Measurements from ENCODE around the gene SCP2D1.
"Not testable (repeated sequence)": the region's sequence is repeated elsewhere in the genome, so short reads cannot be mapped to it uniquely, and the experiment has no call there.

SCP2D1 gene

DNA sequence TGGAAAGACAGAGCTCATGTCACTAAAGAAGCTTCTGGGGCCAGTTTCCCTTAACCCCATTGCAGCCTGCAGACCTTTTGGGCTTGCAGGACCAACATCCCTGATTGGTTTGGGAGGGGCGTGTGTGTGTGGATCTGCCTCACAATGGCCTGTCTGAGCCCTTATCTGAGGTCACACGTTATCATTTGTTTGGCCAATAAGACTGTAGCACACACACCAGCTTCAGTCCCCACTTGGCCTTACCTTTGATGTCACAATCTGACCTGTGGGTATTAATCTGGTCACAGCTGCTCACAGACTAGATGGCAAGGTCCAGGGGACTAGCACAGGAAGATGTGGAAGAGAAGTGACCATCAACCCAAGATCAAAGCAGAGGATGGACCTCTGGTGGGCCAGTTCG is at the start of gene SCP2D1:
TSS of gene SCP2D1 (plus strand) at position 301 of the 400 bp plus-strand sequence. CDS start at position 334, 33 bp downstream.
- DNase-seq = no peak

DNA sequence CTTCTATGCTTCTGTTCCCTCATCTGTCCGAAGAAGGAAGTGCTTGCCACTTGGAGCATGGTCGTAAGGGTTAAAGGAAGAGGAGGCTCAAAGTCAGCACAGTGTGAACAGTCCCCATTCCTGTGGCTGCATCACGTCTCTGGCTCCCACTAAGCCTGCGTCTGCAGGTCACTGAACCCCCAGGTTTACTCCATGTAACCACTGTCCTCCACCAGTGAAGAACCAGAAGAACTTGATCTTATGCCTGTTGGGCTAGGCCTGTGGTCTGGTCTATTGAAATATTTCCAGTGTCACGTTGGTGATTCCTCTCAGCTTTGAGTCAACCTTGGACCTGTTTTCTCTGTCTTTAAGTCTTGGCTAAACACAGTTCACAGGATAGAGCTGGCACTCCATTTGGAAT is 45.9 kb upstream of the SCP2D1 start:
- no peak for DNase-seq

DNA sequence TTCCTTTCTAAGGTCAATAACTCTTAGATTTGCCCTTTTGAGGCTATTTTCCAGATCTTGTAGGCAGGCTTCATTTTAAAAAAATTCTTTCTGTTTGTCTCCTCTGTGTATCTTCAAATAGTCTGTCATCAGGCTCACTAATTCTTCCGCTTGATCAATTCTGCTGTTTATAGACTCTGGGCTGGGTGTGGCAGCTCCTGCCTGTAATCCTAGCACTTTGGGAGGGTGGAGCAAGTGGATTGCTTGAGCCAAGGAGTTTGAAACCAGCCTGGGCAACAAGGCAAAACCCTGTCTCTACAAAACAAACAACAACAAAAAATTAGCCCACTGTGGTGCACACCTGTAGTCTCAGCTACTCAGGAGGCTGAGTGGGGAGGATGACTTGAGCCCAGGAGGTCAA is 40.0 kb upstream of the SCP2D1 start:
- DNase-seq = no peak

DNA sequence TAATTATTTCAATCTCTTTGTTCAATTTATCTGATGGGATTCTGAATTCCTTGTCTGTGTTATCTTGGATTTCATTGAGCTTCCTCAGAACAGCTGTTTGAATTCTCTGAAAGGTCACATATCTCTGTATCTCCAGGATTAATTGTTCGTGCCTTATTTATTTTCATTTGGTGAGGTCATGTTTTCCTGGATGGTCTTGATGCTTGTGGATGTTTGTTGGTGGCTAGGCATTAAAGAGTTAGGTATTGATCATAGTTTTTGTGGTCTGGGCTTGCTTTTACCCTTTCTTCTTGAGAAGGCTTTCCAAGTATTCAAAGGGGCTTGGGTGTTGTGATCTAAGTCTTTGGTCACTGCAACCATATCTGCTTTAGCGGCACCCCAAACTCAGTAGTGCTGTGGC is 39.4 kb upstream of the SCP2D1 start:
- no peak for DNase-seq

DNA sequence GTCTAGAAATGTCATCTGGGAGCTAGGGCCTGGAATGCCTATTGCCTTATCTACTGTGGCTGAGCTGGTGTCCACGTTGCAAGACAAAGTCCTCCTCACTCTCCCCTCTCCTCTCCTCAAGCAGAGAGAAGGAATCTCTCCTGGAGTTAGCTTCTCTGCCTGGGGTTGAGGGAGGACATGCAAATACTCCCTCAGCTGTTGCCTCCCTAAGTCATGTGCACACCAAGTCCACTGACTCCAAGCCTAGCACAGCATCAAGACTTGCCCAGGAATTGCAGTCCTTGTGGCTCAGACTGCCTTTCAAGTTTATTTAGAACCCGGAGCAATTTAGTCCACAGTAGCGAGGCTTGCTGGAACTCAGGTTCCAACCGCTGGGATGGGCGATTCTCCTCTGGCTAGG is 38.0 kb upstream of the SCP2D1 start:
- DNase-seq = no peak

DNA sequence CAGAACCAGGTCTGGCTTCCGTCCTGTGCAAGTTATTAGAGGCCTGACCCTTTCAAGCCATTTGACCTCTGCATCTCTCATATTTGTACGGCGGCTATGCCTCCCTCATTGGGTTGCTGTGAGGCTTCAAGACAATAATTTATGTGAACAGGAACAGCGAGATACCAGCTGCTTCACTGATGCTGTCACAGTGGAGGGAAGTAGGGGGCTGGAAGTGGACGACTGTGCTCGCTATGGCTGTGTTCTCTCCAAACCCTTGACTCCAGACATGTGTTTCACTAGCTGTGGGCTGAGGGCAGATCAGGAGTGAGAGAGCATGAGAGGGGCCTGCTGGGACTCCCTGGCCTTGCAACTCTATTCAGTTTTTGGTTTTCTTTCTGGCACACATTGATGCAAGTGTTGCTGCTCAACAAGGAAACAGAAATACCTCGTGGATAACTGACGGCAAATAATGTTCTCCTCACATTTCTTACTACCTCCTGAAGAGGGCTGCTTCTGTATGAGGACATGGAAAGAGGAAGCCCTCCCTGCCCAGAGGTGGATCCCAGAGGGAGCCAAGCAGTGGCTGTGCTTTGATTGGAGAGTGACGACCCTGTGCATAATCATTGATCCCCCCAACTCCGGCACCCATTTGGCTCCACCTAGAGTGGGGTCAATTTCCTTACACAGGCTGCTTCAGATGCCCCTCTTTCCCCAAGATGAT is 34.7 kb upstream of the SCP2D1 start:
- DNase-seq = no peak

DNA sequence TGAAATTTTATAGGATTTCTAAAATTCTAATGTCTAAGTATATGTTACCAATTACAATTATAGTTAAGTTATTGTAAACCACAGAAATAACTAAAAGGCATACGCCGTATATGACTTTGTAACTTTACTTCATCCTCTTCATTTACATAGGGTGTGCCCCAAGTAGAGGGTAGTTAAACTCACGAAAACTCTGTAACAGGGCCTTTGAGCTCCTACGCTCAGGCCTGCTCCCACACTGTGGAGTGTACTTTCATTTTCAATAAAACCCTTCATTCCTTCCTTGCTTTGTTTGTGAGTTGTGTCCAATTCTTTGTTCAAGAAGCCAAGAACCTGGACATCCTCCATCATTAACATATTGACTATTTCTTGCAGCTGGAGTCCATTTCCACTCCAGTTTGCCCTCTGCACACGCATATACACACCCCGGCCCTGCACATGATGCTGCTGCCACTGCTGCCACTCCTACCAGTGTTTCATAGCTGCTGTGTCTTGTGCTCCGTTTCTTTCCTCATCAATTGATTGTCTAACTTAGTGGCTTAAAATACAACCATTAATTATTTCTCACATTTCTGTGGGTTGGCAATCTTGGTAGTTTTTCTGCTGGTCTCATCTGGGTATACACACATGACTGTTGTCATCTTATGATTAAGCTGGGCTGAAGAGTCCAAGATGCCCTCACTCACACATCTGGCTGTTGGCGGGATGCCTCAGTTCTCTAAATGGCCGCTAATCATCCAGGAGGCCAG is 33.0 kb upstream of the SCP2D1 start:
- DNase-seq = no peak

DNA sequence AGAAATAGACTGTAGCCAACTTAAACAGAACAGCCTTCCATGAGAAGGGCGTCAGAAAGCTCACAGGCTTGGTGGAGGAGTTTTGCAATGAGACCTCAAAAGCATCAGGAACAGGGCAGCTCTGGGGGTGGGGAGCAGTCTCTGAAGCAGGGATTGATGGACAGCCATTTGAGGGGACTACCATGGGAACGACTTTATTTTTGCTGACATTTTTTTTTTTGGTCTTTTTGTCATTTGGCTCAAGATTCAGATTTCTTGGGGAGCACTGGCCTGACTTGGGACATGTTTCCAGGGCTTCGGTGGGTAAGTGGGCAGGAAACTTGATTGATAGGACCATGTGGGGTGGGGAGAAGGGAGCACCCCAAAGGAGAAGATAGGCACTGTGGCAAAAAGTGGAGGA is 32.1 kb upstream of the SCP2D1 start:
- DNase-seq = no peak

DNA sequence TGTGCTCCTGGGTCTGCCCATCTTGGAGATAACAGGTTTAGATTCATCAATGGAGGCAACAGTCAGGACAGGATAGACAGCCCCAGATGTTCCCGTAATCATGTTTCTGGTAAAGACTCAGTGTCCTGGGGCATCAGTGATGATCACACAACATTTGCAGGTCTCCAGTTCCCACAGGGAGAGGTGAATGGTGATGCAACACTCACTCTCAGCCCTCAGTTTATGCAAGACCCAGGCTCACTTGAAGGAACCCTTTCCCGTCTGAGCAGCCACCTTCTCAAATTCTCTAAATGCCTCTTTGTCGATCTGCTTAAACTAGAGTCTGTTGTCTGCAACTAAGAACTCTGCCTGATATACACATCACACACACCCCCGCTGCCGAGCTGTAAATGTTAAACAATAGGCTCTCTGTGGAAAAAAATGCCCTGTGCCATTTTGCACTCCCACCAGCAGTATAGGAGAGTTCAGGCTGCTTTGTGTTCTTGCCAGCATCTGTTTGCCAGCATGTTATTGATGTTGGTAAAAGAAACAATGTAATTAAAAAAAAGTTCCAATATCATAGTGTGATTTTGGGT is 30.1 kb upstream of the SCP2D1 start:
- DNase-seq = no peak

DNA sequence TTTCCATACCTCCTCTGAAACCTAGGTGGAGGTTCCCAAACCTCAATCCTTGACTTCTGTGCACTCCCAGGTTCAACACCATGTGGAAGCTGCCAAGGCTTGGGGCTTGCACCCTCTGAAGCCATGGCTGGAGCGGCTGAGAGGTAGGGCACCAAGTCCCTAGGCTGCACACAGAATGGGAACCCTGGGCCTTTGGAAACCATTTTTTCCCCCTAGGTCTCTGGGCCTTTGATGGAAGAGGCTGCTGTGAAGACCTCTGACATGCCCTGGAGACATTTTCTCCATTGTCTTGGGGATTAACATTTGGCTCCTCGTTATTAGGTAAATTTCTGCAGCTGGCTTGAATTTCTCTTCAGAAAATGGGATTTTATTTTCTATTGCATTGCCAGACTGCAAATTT is 26.5 kb upstream of the SCP2D1 start:
- not testable (repeated sequence) for DNase-seq

DNA sequence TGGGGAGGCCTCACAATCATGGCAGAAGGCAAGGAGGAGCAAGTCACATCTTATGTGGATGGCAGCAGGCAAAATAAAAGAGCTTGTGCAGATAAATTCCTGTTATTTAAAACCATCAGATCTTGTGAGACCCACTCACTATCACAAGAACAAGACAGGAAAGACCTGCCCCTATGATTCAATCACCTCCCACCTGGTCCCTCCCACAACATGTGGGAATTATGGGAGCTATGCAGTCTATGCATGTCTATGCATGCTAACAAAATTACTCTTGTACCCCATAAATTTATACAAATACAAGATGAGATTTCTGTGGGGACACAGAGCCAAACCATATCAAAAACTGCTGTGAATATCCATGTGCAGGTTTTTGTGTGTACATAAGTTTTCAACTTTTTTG is 25.6 kb upstream of the SCP2D1 start:
- no peak for DNase-seq

DNA sequence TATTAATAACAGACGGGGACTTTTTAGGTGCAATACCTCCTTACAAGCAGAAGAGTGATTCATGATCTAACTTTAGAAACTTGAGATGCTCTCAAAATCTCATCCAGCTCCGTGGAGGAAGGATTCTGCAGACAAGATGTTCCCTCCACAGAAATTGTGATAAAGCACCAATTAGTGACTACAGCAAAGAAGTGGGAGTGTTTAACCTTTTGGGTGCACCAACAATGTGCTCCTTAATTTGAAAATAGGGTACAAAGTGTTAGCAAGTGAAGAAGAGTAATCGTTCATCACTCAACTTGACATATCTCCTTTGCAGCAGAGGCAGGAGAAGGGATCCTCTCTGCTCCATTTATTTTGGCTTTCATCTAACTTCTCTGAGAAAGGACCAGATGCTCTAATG is 22.8 kb upstream of the SCP2D1 start:
- DNase-seq = no peak

DNA sequence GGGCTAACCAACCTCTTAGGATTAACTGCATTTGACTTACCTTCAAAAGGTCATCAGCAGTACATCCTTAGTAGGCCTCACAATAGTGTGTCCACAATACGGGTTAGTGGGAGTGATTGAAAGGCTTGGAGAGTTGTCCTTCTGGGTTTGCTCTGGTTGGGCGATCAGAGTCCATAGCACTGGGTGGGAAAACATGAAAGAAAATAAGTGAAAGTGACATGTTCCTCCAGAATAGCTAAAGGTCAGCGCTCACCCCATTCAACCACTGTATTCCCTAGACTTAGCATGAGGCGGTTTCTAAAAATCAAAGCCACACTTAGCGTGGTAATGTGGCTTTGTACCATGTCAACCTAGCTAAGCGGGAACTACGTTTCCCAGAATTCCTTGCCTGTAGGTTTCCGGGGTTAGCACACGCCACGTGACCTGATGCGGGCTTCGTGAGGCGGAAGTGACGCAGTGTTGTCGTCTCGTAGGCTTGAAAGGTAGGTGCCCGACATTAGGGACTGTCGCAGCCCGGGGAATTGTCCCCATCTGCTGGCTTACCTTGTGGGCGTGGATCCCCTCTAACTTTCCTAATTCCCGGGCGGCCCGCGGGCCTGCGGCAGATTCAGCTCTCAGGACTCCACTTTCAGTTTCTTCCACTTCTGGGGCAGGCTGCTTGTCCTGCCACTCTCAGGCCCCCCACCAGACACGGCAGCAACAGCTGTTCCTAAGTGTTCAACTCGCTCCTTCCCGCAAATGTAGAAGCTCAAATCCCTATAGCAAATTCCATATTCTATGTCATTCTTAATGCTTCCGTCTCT is 19.8 kb upstream of the SCP2D1 start:
- DNase-seq = peak; percentile 93

DNA sequence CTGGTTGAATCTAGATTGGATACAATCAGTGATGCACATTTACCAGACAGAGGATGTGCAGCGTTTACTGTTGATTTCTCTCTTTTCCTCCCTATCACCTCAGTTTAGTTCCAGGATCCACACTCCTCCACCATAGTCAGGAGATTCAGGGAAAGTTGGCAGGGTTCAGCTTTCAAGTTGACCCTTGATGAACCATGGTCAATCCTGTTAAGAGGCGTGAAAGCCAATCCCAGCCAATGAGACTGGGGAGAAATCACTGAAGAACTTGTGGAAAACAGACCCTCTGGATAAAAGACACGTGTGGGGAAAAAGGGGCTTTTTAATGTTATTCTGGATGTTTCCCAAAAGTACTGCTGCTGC is 19.2 kb upstream of the SCP2D1 start:
- no peak for DNase-seq

DNA sequence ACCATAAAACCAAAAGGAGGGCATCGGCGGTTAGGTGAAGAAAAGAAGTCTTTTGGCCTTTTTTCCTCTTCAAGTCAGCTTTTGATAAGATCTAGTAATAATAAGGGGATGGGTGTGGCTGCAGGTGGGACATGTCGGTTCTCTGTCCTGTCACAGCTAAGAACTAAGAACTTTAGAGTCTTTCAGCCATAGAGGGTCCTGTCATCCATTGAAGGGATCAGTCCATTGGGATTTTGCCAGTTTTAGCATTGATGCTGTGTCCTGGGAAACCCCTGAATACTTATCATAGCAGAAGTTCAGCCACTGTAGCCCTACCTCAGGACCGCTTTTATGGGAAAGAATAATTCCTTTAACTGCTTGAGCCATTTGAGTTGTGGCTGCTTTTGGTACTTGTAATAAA is 18.2 kb upstream of the SCP2D1 start:
- no peak for DNase-seq

DNA sequence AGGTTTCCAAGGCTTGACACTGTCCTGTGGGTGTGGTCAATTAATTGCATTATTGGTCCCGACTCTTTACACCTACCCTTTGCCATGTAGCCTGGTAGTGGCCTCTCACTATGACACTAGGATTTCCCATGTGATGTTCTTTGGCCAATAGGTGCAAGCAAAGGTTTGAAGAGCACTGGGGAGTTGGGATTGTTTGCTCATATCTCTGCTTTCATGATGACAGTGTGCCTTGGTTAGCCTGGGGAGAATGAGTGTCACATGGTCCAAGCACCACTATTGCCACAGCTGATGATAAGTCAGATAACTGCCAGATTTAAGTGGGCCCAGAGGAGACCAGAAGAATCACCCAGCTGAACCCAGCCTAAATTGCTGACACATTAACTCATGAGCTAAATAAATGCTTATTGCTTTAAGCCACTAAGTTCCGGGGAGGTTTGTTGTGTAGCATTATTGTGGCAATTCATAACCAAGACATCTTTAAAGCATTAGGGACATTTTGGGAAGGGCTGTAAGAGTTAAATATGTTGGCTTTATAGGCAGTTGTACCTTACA is 17.2 kb upstream of the SCP2D1 start:
- DNase-seq = no peak

DNA sequence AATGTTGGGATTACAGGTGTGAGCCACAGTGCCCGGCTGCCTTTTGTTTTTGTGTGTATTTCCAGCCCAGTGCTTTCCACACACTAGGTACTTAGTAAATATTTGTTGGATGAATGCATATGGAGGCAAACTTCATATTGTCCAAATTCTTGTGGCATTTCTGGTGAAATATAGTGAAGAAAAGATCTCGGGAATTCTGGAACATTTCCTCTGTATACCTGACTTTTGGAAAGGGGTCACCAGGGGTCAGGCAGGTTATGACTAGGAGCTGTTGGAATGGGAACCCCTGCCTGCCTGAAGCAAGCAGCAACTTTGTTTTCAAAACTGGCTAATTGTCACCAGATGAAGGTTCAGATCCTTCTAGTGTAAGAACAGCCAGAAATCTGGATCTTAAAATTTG is 12.1 kb upstream of the SCP2D1 start:
- no peak for DNase-seq

DNA sequence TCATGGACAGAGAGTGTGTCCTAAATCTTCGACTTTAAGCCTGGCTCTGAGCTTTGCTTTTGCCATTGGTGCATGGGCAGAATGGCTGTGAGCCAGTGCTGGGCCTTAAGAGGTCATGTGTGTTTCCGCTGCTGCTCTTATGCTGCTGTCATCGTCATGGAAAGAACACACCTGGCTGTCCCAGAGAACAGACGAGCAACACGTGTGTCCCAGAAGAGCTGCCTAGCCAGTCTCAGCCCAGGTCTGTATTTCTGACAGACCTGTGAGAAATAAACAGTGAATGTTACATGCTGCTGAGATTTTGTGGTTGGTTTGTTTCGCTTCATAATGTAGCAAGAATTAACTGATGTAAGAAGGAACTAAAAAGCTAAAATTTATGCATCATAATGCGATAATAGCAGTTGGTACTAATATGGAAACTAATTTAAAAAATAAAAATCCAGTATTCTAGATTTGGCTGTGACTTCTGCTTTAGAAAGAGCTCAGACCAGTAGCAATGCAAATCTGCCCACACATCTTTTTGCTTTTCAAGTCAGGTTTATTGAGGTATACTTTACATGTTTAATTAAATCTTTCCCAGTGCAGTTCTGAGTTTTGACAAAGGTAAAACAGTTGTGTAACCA is 11.5 kb upstream of the SCP2D1 start:
- DNase-seq = no peak

DNA sequence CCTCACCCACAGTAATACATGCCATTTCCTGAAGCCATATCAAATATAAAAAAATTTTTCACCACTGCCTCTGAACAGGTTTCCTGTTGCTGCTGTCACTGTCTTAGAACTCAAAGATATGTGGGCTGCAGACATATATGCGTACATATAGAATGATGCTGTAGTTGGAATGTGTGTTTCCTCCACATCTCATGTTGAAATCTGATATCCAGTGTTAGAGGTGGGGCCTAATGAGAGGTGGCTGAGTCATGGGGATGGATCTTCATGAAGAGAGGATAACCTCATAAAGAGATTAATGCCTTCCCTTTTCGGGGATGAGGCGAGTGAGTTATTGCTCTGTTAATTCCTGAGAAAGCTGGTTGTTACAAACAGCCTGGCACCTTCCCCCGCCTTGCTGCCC is 7.7 kb upstream of the SCP2D1 start:
- no peak for DNase-seq

DNA sequence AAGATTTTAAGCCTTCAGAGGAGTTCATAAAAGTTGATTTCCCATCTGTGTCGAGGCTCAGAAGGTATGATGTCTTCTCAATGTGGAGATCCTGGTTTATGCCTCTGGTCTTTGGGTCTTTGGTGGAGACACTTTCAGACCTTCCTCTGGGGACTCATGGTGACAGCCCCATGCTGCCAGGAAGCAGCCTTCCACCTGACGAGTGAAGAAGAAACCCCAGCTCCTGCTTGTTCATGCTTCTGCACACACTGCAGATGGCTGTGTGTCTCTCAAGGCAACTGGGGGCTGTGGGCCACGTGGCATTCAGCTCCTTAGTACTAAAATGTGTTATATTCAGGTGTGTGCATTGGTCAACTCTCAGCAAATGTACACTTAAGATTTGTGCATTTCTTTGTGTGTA is 4.9 kb upstream of the SCP2D1 start:
- DNase-seq = no peak

DNA sequence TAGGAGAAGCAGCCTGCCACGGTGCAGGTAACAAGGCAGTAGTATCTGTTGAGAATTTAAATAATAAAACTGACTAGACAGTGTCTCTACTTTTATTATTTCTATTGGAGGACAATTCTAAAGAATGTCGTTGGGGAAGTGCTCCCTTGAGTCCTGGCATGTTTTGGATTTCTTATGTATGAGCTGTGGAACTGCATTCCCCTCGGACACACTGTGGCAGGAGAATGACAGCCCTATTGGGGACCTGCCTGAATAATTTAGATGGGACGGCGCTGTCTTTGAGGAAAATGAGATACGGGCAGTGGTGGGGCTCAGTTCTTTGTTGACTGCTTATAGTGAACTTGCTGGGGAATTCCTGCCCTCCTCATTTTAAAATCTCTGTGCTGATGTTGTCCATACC is 2.4 kb upstream of the SCP2D1 start:
- DNase-seq = no peak

DNA sequence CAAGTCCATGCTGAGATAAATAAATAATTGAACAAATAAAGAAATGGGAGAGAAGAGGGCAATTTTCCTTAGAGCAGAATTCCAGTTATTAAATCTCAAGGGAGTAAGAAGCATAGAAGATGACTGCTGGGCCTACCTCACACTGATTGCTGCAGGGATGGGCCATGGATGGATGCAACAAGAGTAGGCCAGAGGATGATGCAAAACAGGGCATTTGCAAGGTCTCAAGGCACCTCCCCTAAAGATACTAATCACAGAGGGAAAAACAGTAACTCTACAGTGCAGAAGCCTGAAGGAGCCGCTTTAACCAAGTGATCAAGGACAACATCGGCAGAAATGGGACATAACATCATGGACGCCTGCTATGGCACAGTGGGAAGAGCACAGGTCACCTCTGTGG is 1.7 kb upstream of the SCP2D1 start:
- DNase-seq = no peak

Data from CD4-positive, alpha-beta T cell treated with Interleukin-15 for 1 hour (primary cell).